Measurements from ENCODE around the gene MS4A6E. TPM values are rescaled to one million over a fixed set of nuclear protein-coding genes. Genes with fewer than 3 reads are reported as not detected.
A peak's percentile ranks its signal among the peaks of the same experiment; 100 is the strongest.

Gene MS4A6E
- total RNA-seq, 2 donors from 2014 or later, result not detected

DNA sequence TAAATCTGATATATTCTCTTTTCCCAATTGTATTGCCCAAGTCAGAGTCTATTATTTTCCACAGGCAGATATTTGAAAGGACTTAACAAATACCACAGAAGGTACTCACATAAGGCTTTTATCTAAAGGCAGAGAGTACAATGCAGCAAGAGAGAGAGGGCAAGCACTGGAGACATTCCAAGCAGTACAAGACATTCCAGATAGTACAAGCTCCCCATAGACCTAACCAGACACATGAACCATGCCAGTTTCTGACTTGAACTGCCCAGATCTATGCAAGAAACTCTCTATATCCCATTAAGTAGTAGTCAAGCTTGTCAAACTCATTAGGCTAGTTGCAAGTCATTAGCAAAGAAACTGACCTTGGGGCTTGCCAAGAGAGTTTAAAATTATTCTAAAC, 11.2 kb upstream of the MS4A6E start:
- no peak overlapping the region for H3K27ac Mint-ChIP-seq
- no peak for ATAC-seq (replicated peaks)
- H3K9me3 Mint-ChIP-seq, result peaks cover 11% of the 10 kb centered on the region
- H3K36me3 Mint-ChIP-seq (ENCODE audit: low read depth), result no peaks in the 10 kb centered on the region
- H3K4me3 Mint-ChIP-seq, result no peak overlapping the region
- peaks cover 40% of the 10 kb centered on the region for H3K27me3 Mint-ChIP-seq
- no peaks in the 10 kb centered on the region for H3K4me1 Mint-ChIP-seq

DNA sequence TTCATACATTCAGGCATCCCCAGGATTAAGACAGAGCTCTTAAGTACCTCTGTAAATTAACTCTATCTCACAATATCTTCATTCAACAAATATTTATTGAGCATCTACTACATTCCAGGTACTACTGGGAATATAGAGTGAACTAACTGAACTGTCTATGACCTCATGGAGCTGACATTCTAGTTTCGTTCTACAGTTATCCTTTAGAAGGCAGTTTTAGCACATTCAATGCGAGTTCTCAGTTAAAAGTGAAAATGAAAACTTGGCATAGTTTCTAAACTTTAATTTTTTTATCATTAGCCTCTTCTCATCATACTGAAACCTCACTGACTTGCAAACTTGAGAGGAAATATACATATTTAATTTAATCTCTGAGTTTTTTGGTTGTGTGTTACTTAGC, 10.7 kb upstream of the MS4A6E start:
- ATAC-seq (replicated peaks), result no peak

DNA sequence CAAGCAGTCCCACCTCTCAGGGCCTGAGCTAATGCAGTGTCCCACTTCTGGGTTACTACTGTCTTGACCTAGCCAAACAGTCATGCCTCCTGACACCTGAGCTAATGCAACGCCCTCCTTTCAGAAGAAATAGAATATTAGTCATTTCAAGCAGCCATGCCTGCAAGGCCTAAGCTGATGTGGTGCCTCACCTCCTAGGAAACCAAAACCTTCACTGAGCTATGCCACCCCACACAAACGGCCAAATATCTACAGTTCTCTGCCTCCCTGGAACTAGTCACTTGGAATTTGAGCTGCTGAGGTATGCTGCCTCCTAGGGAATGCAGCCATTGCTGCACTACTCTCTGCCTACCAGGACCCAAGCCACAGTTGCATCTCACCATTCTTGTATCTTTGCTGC, 8.3 kb upstream of the MS4A6E start:
- Mint-ChIP-seq H3K4me1 (no peaks in the 10 kb centered on the region), H3K27ac (no peak overlapping the region), H3K4me3 (no peak overlapping the region), H3K27me3 (peaks cover 43% of the 10 kb centered on the region), H3K36me3 (ENCODE audit: low read depth) (no peaks in the 10 kb centered on the region), H3K9me3 (peaks cover 11% of the 10 kb centered on the region)
- ATAC-seq (replicated peaks), result peak; percentile 18

More for the DNA sequence above, 10.7 kb upstream of the MS4A6E start:
- no peak overlapping the region for H3K27ac Mint-ChIP-seq
- peaks cover 11% of the 10 kb centered on the region for H3K9me3 Mint-ChIP-seq
- no peaks in the 10 kb centered on the region for H3K36me3 Mint-ChIP-seq (ENCODE audit: low read depth)
- H3K4me3 Mint-ChIP-seq, result no peak overlapping the region
- H3K27me3 Mint-ChIP-seq, result peaks cover 40% of the 10 kb centered on the region
- no peaks in the 10 kb centered on the region for H3K4me1 Mint-ChIP-seq

DNA sequence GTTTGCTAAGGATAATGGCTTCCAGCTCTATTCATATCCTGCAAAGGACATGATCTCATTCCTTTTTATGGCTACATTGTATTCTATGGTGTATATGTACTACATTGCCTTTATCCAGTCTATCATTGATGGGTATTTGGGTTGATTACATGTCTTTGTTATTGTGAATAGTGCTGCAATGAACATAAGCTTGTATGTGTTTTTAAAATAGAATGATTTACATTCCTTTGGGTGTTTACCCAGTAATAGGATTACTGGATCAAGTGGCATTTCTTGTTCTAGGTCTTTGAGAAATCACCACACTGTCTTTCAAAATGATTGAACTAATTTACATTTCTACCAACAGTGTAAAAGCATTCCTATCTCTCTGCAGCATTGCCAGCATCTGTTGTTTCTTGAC, 6.0 kb upstream of the MS4A6E start:
- Mint-ChIP-seq H3K4me1 (no peaks in the 10 kb centered on the region), H3K4me3 (no peak overlapping the region)

DNA sequence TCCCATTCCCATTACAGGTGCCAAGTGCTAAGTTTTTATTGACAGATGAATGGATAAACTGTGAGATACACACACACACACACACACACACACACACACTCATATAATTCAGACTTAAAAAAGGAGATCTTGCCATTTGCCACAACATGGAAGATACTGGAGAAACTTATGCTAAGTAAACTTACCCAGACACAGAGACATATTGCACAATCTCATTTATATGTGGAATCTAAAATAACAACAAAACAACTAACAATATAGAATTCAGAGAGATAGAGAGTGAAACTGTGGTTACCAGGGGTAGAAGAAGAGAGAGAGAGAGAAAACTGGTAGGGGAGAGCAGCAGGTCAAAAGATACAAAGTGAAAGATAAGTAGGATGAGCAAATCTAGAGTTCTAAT, 1.4 kb downstream of the MS4A6E start:
- peaks cover 4% of the 10 kb centered on the region for H3K9me3 Mint-ChIP-seq
- H3K4me3 Mint-ChIP-seq, result no peak overlapping the region
- peaks cover 16% of the 10 kb centered on the region for H3K27me3 Mint-ChIP-seq

More for the DNA sequence above, 6.0 kb upstream of the MS4A6E start:
- Mint-ChIP-seq H3K9me3 (peaks cover 15% of the 10 kb centered on the region), H3K27me3 (peaks cover 33% of the 10 kb centered on the region), H3K27ac (no peak overlapping the region), H3K36me3 (ENCODE audit: low read depth) (no peaks in the 10 kb centered on the region)
- ATAC-seq (replicated peaks), result no peak

DNA sequence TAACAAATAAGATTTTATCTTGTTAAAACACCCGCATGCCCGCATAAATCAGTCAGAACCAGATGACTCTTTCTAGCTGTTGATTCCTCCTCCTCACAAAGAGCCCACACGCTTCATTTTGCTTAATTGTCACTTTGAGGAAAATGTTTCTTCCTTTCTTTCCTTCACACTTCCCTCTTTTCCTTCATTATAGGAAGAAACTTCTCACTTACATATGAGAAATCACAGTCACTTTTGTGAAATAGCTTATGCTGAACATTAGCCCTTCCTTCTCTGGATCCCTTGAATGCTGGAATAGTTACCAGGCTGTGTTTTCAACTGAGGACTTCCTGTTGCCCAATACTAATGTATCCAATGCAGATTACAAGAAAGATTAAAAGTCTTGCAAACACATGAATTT, 5.8 kb downstream of the MS4A6E start:
- Mint-ChIP-seq H3K4me1 (no peaks in the 10 kb centered on the region), H3K36me3 (ENCODE audit: low read depth) (no peaks in the 10 kb centered on the region), H3K4me3 (no peak overlapping the region), H3K9me3 (no peaks in the 10 kb centered on the region), H3K27me3 (peaks cover 27% of the 10 kb centered on the region), H3K27ac (no peak overlapping the region)
- ATAC-seq (replicated peaks), result no peak

More for the DNA sequence above, 1.4 kb downstream of the MS4A6E start:
- no peak for ATAC-seq (replicated peaks)
- H3K27ac Mint-ChIP-seq, result no peak overlapping the region
- no peaks in the 10 kb centered on the region for H3K4me1 Mint-ChIP-seq
- no peaks in the 10 kb centered on the region for H3K36me3 Mint-ChIP-seq (ENCODE audit: low read depth)

DNA sequence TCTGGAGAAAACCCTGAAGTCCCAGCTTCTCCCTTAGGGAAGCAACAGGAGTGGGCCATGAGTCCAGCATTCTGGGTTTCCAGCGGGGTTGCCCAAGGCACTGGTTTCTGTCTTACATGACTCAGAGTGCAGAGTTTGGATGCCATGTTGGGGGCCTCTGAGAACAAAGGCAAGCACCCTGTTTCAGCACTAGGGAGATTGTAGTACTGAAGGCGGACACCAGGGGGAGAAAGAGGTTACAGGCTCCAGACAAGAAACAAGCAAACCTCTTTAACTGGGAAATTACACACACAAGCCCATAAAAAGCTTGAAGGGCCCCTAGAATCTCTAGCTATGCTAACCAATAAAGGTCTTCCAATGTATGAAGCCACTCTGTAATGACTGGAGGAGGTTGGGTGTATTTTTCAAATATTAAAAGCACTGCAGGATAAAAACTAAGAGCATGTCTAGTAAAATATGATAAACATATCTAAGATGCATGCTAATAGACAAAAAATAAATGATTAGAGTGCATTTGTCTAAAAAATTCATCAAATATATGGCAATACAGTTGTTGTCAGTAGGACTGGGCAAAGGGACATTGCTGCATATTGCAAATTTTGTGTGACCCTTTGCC, 7.1 kb downstream of the MS4A6E start:
- Mint-ChIP-seq H3K4me1 (no peaks in the 10 kb centered on the region), H3K9me3 (no peaks in the 10 kb centered on the region), H3K36me3 (ENCODE audit: low read depth) (no peaks in the 10 kb centered on the region), H3K27me3 (peaks cover 32% of the 10 kb centered on the region), H3K27ac (no peak overlapping the region), H3K4me3 (no peak overlapping the region)
- peak; percentile 68 for ATAC-seq (replicated peaks)

DNA sequence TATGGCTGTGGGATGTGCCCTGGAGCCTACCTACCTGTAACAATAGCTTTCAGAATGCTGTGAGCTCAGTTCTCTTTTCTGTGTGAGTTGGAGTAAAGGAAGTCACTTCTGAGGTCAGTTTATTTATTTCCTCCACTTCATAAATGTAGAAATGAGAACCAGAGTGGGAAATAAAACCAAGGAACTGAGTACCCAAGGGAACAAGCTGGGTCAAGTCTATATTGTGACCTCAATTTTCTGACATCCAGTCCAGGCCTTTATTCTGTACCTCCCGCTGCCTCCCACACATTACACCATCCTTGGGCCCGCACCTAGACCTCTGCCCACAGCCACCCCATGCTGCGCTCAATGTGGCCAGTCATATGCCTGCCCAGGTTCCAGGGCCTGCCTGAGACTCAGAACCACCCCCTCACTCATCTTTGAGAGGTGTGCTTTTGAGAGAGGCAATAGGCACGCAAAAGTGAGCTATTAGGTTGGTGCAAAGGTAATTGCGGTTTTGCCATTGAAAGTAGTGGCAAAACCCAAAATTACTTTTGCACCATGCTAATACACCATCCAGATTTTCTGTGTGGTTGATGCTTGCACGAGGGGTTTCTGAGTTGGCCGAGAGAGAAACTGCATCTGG, 9.8 kb downstream of the MS4A6E start:
- Mint-ChIP-seq H3K9me3 (no peaks in the 10 kb centered on the region), H3K27ac (no peak overlapping the region), H3K4me1 (no peaks in the 10 kb centered on the region), H3K4me3 (no peak overlapping the region), H3K27me3 (peaks cover 39% of the 10 kb centered on the region), H3K36me3 (ENCODE audit: low read depth) (no peaks in the 10 kb centered on the region)
- no peak for ATAC-seq (replicated peaks)

DNA sequence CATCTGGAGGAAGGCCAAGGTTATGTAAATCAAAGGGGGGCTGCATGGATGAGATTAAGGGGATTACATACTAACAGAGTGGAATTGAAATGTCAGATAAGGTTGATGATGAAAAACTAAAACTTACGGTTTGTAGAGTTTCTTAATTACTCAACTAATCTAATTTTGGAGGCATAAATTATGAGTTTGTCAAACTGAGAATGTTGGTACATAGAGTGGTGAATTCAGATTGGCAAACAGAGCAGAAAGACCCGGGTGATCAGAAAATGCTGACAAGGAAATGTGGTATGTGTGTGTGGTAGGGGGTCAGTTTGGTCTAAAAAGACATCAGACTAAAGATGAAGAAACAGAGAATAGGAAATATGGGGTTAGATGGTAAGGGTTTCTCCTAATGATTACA, 11.0 kb downstream of the MS4A6E start:
- Mint-ChIP-seq H3K9me3 (no peaks in the 10 kb centered on the region), H3K27ac (no peak overlapping the region), H3K27me3 (peaks cover 35% of the 10 kb centered on the region), H3K4me1 (no peaks in the 10 kb centered on the region), H3K36me3 (ENCODE audit: low read depth) (no peaks in the 10 kb centered on the region), H3K4me3 (no peak overlapping the region)
- ATAC-seq (replicated peaks), result no peak

DNA sequence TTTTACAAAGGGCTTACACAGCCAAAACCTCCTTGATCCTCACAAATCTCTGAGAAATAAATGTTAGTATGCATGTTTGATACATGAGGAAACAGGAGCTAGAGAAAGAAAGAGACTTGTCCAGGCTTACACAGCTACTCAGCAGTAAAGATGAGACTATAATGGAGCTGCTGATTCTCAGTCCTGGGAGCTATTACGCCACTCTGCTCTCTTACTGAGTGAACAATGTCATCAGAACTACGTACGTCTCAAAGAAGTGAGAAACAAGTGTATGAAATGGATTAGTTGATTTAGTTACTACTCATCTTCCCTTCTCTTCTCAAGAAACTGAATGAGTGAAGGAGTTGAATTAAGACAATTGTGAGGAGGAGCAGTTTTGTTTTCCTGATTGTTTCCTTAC, 12.3 kb downstream of the MS4A6E start:
- Mint-ChIP-seq H3K36me3 (ENCODE audit: low read depth) (no peaks in the 10 kb centered on the region), H3K9me3 (no peaks in the 10 kb centered on the region), H3K4me3 (no peak overlapping the region), H3K27me3 (peaks cover 35% of the 10 kb centered on the region), H3K4me1 (no peaks in the 10 kb centered on the region), H3K27ac (no peak overlapping the region)
- ATAC-seq (replicated peaks), result no peak

DNA sequence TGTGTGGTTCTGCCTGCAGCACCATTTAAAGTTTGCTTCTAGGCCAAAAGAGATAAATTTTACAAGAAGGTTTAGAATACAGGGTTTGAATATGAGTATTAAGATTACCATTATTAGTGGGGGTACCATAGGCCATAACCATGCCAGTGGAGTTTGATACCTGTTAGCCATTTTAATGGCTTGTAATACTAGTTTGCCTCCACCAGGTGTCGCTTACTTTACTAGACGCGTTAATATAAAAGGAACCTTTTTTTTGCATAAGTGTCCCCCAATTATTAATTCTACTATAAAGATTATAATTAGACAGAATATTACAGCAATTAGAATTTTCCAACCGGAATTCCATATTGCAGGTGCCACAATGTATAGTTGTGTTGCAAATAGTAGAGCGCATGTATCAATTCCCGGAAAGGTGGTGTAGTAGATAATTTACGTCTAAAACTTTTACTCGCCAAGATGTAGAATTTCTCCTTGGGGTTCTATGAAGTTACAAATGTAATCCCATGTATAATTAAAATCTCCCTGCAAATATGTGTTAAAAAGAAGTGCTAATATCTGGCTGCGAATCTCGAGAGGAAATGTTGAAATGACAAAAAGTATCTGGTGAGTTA, 16.1 kb downstream of the MS4A6E start:
- peaks cover 34% of the 10 kb centered on the region for H3K27me3 Mint-ChIP-seq
- H3K36me3 Mint-ChIP-seq (ENCODE audit: low read depth), result no peaks in the 10 kb centered on the region
- no peak overlapping the region for H3K4me3 Mint-ChIP-seq
- H3K9me3 Mint-ChIP-seq, result no peaks in the 10 kb centered on the region
- H3K4me1 Mint-ChIP-seq, result no peaks in the 10 kb centered on the region
- no peak overlapping the region for H3K27ac Mint-ChIP-seq
- ATAC-seq (replicated peaks), result no peak

DNA sequence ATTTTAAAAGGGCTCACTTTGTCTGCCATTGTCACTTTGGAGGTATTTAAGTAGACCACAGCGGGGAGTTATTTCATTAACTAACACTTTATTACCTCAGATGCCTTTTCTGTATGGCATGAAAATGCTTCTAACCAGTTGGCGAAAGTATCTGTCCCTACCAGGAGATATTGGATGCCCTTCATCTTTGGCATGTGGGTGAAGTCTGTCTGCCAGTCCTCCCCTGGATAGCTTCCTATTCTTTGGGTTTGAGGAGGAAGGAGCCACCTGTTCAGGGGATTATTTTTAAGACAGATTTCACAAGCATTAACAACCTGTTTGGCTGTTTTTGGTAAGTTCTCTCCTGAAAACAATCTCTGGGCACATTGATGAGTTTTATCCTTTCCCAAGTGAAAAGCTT, 17.1 kb downstream of the MS4A6E start:
- Mint-ChIP-seq H3K4me3 (no peak overlapping the region), H3K36me3 (ENCODE audit: low read depth) (no peaks in the 10 kb centered on the region), H3K9me3 (no peaks in the 10 kb centered on the region), H3K4me1 (no peaks in the 10 kb centered on the region), H3K27ac (no peak overlapping the region), H3K27me3 (peaks cover 37% of the 10 kb centered on the region)
- ATAC-seq (replicated peaks), result no peak

DNA sequence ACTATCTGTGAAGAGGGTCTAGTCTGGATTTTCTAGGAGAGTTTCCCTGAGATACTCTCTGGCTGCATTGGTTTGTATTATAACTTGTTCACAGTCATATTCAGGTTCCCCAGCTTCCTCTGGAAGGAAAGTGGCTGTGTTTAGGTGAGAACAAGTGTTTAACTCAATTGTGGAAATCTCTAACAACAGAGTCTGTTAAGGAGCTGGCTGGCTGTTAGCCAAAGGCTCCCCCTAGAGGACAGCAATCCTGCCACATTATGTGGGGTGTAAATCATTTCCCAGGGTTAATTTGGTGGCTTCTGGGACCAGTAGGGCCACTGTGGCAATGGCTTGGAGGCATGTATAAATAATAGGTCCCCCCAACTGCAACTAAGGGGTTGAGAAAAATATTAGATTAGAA, 18.4 kb downstream of the MS4A6E start:
- H3K9me3 Mint-ChIP-seq, result no peaks in the 10 kb centered on the region
- no peaks in the 10 kb centered on the region for H3K4me1 Mint-ChIP-seq
- H3K36me3 Mint-ChIP-seq (ENCODE audit: low read depth), result no peaks in the 10 kb centered on the region
- H3K27ac Mint-ChIP-seq, result no peak overlapping the region
- peaks cover 42% of the 10 kb centered on the region for H3K27me3 Mint-ChIP-seq
- no peak for ATAC-seq (replicated peaks)
- no peak overlapping the region for H3K4me3 Mint-ChIP-seq

DNA sequence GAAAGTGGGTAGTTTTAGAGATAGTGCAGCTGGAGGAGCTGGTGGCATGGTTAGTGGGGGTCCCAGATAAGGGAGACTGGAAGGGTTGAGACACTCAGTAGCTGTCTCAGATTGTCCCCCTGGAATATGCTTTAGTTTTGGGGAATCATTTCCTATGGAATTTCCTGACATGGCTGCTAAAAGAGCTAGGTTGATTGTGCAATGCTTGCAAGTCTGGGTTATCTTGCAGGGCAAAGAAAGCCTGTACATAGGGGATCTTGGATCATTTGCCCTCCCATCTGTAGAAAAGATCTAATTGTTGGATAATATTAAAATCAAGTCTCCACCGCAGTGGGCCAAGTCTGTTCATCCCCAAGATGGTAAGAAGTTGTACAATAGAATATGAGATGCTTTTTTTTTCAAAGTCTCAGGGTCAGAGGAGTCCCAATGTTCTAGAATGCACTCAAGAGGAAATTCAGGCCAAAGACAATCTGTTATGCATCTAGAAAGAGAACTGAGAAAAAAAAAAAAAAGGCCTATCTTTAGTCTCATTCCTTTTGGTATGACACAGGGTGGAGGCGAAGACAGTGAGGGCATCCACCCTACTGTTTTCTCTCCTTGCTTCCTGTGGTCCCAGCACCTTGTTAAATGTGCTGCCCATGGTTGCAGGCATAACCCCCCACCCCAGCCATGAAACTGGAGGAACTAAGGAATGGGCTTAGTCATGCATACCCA, 20.2 kb downstream of the MS4A6E start:
- no peak overlapping the region for H3K4me3 Mint-ChIP-seq
- peaks cover 34% of the 10 kb centered on the region for H3K27me3 Mint-ChIP-seq
- no peaks in the 10 kb centered on the region for H3K4me1 Mint-ChIP-seq
- ATAC-seq (replicated peaks), result no peak
- H3K36me3 Mint-ChIP-seq (ENCODE audit: low read depth), result no peaks in the 10 kb centered on the region
- H3K9me3 Mint-ChIP-seq, result no peaks in the 10 kb centered on the region
- no peak overlapping the region for H3K27ac Mint-ChIP-seq

DNA sequence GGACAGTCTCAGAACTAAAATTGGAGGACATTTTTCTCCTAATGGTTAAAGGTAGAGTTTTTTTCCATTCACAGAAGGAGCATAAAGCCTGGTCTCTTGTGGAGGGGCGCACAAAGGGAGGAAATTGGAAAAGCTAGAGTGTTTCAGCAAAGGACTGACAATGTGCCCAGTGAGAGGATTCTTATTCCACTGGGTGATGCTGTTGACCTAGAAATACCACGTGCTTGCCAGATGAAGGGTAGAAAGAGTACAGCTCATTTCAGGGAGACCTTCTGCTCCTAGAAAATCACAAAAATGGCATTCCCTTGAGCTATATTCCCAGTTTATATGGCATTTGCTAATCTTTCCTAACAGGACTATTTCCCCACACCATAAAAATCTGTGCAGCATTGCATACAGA, 21.1 kb downstream of the MS4A6E start:
- no peak overlapping the region for H3K4me3 Mint-ChIP-seq
- no peaks in the 10 kb centered on the region for H3K9me3 Mint-ChIP-seq
- H3K4me1 Mint-ChIP-seq, result no peaks in the 10 kb centered on the region
- H3K36me3 Mint-ChIP-seq (ENCODE audit: low read depth), result no peaks in the 10 kb centered on the region
- no peak overlapping the region for H3K27ac Mint-ChIP-seq
- H3K27me3 Mint-ChIP-seq, result peaks cover 33% of the 10 kb centered on the region
- no peak for ATAC-seq (replicated peaks)
